AG08395 (cell line): ENCODE results near the gene POU6F2.

ENCODE experiments used
- DNase-seq: peaks from one replicate; pipeline ENCODE4 v3.0.0; 2012; ENCODE audit warnings: mixed read lengths, low spot score

The POU6F2 gene

GRCh38 chr7:39069896-39070881, 92.5 kb downstream of the POU6F2 start:
- DNase-seq: no peak

GRCh38 chr7:39071116-39071515, 93.4 kb downstream of the POU6F2 start:
- no peak for DNase-seq

GRCh38 chr7:39073432-39073831, 95.7 kb downstream of the POU6F2 start:
- no peak for DNase-seq

GRCh38 chr7:39075210-39075609, 97.5 kb downstream of the POU6F2 start:
- peak; percentile 6 for DNase-seq

GRCh38 chr7:39083781-39084180, 106.1 kb downstream of the POU6F2 start:
- DNase-seq: no peak

GRCh38 chr7:39084349-39084748, 106.6 kb downstream of the POU6F2 start:
- DNase-seq: no peak

- no peak for DNase-seq
Measured at GRCh38 chr7:39085189-39085588, 107.5 kb downstream of the POU6F2 start.

GRCh38 chr7:39085590-39086049, 107.9 kb downstream of the POU6F2 start:
- no peak for DNase-seq

GRCh38 chr7:39086638-39087360, 109.1 kb downstream of the POU6F2 start:
- no peak for DNase-seq

- no peak for DNase-seq
Measured at GRCh38 chr7:39088730-39089593, 111.3 kb downstream of the POU6F2 start.

- DNase-seq: no peak
Measured at GRCh38 chr7:39091145-39091544, 113.4 kb downstream of the POU6F2 start.

- DNase-seq: no peak
Measured at GRCh38 chr7:39091774-39092173, 114.1 kb downstream of the POU6F2 start.

GRCh38 chr7:39094731-39095130, 117.0 kb downstream of the POU6F2 start:
- no peak for DNase-seq

- no peak for DNase-seq
Measured at GRCh38 chr7:39095875-39096619, 118.3 kb downstream of the POU6F2 start.

- DNase-seq: no peak
Measured at GRCh38 chr7:39098506-39098905, 120.8 kb downstream of the POU6F2 start.

- no peak for DNase-seq
Measured at GRCh38 chr7:39099146-39099545, 121.4 kb downstream of the POU6F2 start.

GRCh38 chr7:39100270-39100669, 122.6 kb downstream of the POU6F2 start:
- DNase-seq: no peak

- no peak for DNase-seq
Measured at GRCh38 chr7:39102234-39102633, 124.5 kb downstream of the POU6F2 start.

- DNase-seq: no peak
Measured at GRCh38 chr7:39105720-39106119, 128.0 kb downstream of the POU6F2 start.

- DNase-seq: no peak
Measured at GRCh38 chr7:39125846-39126245, 148.1 kb downstream of the POU6F2 start.

GRCh38 chr7:39127058-39127457, 149.3 kb downstream of the POU6F2 start:
- no peak for DNase-seq
